Vagina (tissue), 2 donors: ENCODE results near the gene CDH13. TPM values are rescaled to one million over a fixed set of nuclear protein-coding genes. Genes with fewer than 3 reads are reported as not detected.

Experiments
- DNase-seq, 2 donors: peaks; one replicate each; pipeline ENCODE4 v3.0.0-alpha.2; 2017; ENCODE audit errors: extremely low spot score in 2 of 2
- H3K27ac ChIP-seq: fragments of 200-600 bp; sonication (generic); one replicate; pipeline ENCODE4 v1.5.1; 2019
- H3K27me3 ChIP-seq: fragments of 200-600 bp; sonication (generic); one replicate; pipeline ENCODE4 v1.5.1; 2019
- H3K36me3 ChIP-seq, 2 donors: fragments of 200-600 bp; sonication (generic); one replicate each; pipeline ENCODE4 v1.5.1; 2017 to 2019
- H3K4me1 ChIP-seq: fragments of 200-600 bp; sonication (generic); one replicate; pipeline ENCODE4 v1.5.1; 2019
- H3K4me3 ChIP-seq, 2 donors: fragments of 200-600 bp; sonication (generic); 1 replicate in 1 of 2; 2 replicates in 1 of 2; pipeline ENCODE4 v1.5.1; 2016 to 2019
- H3K9me3 ChIP-seq: fragments of 200-600 bp; sonication (generic); one replicate; pipeline ENCODE4 v1.5.1; 2019
- CTCF ChIP-seq, 3 experiments: fragments of 450-650 bp in 2 of 3; fragments of 200-600 bp in 1 of 3; sonication (generic) in 1 of 3; IDR thresholded peaks; one replicate each; pipeline ENCODE4 v1.5.1; 2017 to 2019; ENCODE audit warnings: antibody characterized with exemption in 3 of 3, mild to moderate bottlenecking in 2 of 3, moderate library complexity in 2 of 3
- POLR2A ChIP-seq, 2 donors: fragments of 450-650 bp; IDR thresholded peaks; one replicate each; pipeline ENCODE4 v1.6.1; 2017; ENCODE audit warnings: antibody characterized with exemption in 2 of 2, mild to moderate bottlenecking in 2 of 2, moderate library complexity in 2 of 2
- POLR2AphosphoS5 ChIP-seq, 2 donors: sonication (generic); formaldehyde crosslinking; IDR thresholded peaks; one replicate each; pipeline ENCODE4 v1.9.0; 2017; ENCODE audit warnings: antibody characterized with exemption in 2 of 2, mild to moderate bottlenecking in 2 of 2, low read depth in 1 of 2; ENCODE audit not compliant: insufficient read depth in 1 of 2
- intact Hi-C: fragments of 100-400 bp; cut with DNase I; formaldehyde crosslinking; loops from one replicate; pipeline ENCODE4 v1.15.1; 2023
- total RNA-seq: library from RNA; depleted of rRNA; stranded (reverse); fragments of >200 nt; gene quantifications from one replicate; pipeline ENCODE4 v1.2.3, GENCODE V29; 2016

CDH13 gene
- total RNA-seq, 1 donor from 2014 or later: 123 TPM

GRCh38 chr16:83755391-83755790 is 1128.6 kb downstream of the CDH13 start:
- Histone ChIP-seq H3K4me3 (no peak overlapping the region), H3K27ac (no peak overlapping the region), H3K27me3 (no peaks in the 10 kb centered on the region), H3K9me3 (peaks cover 2% of the 10 kb centered on the region), H3K36me3 (no peaks in the 10 kb centered on the region), H3K4me1 (no peaks in the 10 kb centered on the region)
- TF ChIP-seq POLR2AphosphoS5 (IDR thresholded peaks at IDR 0.05; ENCODE audit: insufficient read depth in 1 of 2, low read depth in 1 of 2) (no peak), POLR2A (IDR thresholded peaks at IDR 0.05) (no peak), CTCF (IDR thresholded peaks at IDR 0.05) (no peak)
- DNase-seq: no peak
- intact Hi-C loops: no loop called here

- no peak for TF ChIP-seq CTCF (IDR thresholded peaks at IDR 0.05)
- no peak for TF ChIP-seq POLR2A (IDR thresholded peaks at IDR 0.05)
- TF ChIP-seq POLR2AphosphoS5 (IDR thresholded peaks at IDR 0.05; ENCODE audit: insufficient read depth in 1 of 2, low read depth in 1 of 2): no peak
- H3K27ac ChIP-seq: no peak overlapping the region
- H3K27me3 ChIP-seq: no peaks in the 10 kb centered on the region
- no peak for DNase-seq
- no peaks in the 10 kb centered on the region for H3K9me3 ChIP-seq
- no peak overlapping the region for H3K4me3 ChIP-seq
- no peaks in the 10 kb centered on the region for H3K36me3 ChIP-seq
- no peaks in the 10 kb centered on the region for H3K4me1 ChIP-seq
- intact Hi-C loops: no loop called here
Observed at GRCh38 chr16:83762141-83762991, 1135.6 kb downstream of the CDH13 start.

GRCh38 chr16:83762992-83763358 is 1136.2 kb downstream of the CDH13 start:
- TF ChIP-seq POLR2AphosphoS5 (IDR thresholded peaks at IDR 0.05; ENCODE audit: insufficient read depth in 1 of 2, low read depth in 1 of 2) (no peak), CTCF (IDR thresholded peaks at IDR 0.05) (no peak), POLR2A (IDR thresholded peaks at IDR 0.05) (no peak)
- Histone ChIP-seq H3K4me1 (no peaks in the 10 kb centered on the region), H3K4me3 (no peak overlapping the region), H3K9me3 (no peaks in the 10 kb centered on the region), H3K36me3 (no peaks in the 10 kb centered on the region), H3K27me3 (no peaks in the 10 kb centered on the region), H3K27ac (no peak overlapping the region)
- DNase-seq: no peak
- intact Hi-C loops: no loop called here

GRCh38 chr16:83768986-83769385 is 1142.2 kb downstream of the CDH13 start:
- intact Hi-C loops: no loop called here
- Histone ChIP-seq H3K27ac (no peak overlapping the region), H3K4me1 (no peaks in the 10 kb centered on the region)

More at GRCh38 chr16:83768986-83769385, 1142.2 kb downstream of the CDH13 start:
- H3K9me3 ChIP-seq: no peaks in the 10 kb centered on the region
- no peak overlapping the region for H3K4me3 ChIP-seq
- TF ChIP-seq POLR2A (IDR thresholded peaks at IDR 0.05): no peak
- TF ChIP-seq CTCF (IDR thresholded peaks at IDR 0.05): no peak
- TF ChIP-seq POLR2AphosphoS5 (IDR thresholded peaks at IDR 0.05; ENCODE audit: insufficient read depth in 1 of 2, low read depth in 1 of 2): no peak
- no peak for DNase-seq
- H3K36me3 ChIP-seq: no peaks in the 10 kb centered on the region
- H3K27me3 ChIP-seq: no peaks in the 10 kb centered on the region
